HG03558 (cell line): ENCODE measurements around the gene KIF26A.

Experiments used
- ATAC-seq: cut with Tn5 transposase; IDR thresholded peaks from one replicate; pipeline ENCODE4 v1.9.1; 2021; ENCODE audit warnings: moderate number of reproducible peaks; ENCODE audit not compliant: unreplicated experiment; ENCODE audit errors: extremely low read depth

The KIF26A gene

DNA sequence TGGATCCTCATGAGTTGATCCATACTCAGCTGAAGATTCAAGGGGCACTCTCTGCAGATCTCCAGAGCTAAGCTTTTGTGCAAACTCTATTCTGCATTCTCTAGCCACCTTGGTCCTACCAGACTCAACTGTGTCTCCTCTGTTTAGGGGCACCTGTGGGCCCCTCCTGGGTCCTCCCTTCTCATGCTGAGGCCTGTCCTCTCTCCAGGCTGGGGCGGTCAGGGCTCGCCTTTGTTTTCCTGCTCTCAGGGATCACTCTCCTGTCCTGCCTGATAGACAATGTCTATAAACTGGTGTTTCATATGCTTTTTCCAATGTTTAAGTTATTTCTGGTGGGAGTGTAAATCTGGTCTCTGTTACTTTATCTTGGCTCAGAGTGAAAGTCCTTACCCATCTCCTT lies 11.6 kb upstream of the KIF26A start:
- ATAC-seq: no peak

DNA sequence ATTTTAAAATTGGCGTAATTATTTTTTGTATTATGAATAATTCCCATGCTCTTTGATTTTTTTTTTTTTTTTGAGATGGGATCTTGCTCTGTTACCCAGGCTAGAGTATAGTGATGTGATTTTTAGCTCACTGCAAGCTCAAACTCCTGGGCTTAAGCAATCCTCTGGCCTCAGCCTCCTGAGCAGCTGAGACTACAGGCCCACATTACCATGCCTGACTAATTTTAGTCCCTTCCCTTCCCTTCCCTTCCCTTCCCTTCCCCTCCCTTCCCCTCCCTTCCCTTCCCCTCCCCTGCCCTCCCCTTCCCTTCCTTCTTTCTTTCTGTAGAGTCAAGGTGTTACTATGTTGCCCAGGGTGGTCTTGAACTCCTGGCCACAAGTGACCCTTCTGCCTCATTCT lies 9.4 kb upstream of the KIF26A start:
- no peak for ATAC-seq

DNA sequence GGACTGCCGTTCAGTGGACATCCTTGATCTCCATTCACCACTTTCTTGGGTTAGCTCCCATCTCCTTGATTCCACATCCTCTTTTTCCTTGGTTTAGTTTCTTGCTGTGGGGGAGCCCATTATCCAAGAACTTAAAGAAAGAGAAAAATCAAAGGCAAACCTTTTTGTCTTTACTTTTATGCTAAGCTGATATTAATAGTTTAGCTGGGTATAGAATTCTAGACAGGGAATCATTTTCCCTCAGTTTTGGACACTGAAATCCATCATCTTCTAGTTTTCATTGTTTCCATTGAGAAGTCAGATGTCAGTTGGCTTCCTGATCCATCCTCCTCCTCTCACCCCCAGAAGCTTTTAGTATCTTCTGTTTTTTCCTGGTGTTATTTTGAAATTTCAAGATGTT lies 8.8 kb upstream of the KIF26A start:
- ATAC-seq: no peak

DNA sequence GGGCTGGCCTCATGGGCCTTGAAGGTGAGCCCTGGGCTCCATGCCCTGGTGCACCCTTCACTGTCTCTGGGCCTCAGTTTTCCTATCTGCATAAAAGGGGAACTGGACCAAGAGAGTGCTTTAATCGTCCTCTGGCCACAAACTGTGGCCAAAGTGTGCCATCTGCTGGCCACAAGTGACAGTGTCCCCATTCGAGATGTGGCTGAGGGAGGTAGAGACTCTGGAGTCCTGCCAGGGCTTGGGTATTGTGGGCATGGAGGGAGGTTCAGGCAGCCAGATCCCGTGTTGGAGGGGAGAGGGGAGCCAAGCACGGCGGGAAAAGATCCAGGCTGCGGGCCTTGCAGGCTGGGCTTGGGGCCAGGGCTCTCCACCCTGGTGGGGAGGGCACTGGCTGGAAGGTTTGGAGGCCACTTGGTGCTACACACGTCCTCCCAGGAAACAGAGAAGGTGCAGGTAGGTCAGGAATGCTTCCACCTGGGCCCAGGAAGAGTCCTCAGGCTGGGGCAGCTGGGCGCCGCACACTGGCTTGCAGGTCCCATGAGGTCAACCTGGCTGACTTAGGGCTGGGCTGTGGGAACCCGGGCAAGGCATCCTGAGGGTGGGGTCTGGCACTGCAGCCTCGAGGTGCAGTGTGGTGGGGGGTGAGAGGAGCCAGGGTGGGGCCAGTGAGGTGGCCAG lies 7.3 kb upstream of the KIF26A start:
- no peak for ATAC-seq

DNA sequence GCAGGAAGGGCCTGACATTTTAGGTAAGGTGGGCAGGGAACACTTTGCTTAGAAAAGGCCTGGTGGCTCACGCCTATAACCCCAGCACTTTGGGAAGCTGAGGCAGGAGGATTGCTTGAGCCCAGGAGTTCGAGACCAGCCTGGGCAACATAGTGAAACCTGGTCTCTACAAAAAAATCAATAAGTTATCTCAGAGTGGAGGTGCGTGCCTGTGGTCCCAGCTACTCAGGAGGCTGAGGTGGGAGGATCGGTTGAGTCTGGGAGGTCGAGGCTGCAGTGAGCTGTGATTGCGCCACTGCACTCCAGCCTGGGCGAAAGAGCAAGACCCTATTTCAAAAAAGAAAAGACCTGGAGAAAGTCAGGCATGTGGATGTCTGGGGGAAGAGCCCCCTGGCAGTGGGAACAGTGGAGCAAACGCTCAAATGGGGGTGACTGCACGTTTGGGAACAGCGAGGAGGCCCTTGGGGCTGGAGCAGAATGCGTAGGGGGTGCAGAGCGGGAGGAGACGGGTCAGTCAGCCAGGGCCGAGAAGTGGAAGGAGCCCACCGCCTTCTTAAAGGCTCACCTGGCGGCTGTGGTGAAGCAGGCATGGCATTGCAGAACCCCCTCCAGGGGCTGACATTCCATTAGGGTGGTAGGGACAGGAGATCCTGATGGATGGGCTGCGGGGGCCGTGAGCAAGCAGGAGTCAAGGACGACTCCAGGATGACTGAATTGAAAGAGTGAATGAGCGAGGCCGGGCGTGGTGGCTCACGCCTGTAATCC lies 6.2 kb upstream of the KIF26A start:
- no peak for ATAC-seq

DNA sequence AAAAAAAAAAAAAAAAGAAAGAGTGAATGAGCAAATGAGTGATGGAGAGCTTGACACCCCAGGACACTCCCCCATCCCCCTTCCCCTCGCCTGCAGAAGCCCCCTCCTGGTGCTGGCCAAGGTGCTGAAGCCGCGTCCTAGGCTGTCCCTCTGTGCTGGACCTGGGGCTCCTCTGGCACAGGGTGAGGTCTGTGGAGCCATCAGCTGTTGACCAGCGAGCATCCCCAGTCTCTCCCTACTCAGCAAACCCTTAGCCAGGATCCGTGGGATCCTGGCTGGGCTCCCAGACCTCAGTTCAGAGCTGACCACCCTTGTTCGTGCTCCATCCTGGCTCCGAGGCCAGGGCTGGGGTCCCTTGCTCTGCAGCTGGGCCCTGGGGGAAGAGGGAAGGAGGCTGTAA lies 5.4 kb upstream of the KIF26A start:
- ATAC-seq: no peak

DNA sequence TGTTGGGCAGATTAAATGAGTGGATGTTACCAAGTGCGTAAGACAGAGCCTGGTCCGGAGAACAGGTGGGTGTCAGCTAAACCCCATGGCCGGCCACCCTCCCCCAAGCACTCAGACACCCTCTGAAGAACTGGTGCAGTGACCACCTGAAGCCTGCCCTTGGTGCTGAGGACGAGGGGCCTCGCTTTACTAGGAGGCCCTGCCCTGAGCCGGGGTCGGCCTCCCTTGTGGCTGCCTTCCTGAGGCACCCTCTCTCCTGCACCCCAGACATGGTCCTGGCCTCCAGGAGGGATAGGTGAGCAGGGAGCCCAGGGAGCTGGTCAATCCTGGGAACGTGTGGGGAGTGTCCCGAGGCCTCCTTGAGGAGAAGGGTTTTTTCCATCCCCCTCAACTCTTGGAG lies 4.9 kb upstream of the KIF26A start:
- no peak for ATAC-seq

DNA sequence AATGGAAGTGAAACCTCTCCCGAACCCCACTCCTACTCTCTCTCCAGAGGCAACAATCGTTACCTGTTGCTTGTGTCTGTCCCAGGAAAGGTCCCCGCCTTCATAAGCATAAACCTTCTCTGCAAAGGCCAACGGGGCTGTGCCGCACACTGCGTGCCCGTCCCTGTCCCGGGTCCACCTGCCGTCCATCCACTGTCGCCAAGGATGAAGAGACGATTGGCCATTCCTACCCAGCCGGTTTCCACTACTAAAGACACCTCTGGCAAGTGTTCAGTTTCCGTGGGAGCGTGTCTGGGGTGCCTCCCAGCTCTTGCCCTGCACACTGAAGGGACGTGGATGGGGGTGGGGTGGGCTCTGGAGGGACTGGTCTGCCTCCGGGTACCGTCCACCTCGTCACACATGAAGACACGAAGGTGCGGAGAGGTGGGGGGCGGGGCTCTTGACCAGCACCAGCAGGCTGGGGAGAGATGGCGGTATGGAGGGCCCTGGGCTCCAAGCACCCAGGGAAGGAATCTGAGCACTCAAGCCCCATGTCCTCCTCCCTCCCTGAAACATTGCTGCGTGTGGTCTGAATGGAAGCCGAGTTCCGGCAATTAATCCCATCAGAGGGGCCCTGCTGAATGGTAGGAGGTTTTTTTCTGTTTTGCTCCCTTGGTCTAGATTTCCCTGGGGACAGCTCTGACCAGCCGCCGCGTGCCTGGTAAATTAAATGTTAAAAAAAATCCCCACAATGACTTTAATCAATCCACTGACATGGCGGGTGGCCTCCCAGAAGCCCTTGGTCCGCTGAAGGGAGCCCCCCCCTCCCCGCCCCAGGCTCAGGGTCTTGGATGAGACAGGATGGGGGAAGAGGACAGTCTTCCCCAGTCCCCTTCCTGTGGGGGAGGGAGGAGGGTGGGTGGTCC lies 4.1 kb upstream of the KIF26A start:
- no peak for ATAC-seq

DNA sequence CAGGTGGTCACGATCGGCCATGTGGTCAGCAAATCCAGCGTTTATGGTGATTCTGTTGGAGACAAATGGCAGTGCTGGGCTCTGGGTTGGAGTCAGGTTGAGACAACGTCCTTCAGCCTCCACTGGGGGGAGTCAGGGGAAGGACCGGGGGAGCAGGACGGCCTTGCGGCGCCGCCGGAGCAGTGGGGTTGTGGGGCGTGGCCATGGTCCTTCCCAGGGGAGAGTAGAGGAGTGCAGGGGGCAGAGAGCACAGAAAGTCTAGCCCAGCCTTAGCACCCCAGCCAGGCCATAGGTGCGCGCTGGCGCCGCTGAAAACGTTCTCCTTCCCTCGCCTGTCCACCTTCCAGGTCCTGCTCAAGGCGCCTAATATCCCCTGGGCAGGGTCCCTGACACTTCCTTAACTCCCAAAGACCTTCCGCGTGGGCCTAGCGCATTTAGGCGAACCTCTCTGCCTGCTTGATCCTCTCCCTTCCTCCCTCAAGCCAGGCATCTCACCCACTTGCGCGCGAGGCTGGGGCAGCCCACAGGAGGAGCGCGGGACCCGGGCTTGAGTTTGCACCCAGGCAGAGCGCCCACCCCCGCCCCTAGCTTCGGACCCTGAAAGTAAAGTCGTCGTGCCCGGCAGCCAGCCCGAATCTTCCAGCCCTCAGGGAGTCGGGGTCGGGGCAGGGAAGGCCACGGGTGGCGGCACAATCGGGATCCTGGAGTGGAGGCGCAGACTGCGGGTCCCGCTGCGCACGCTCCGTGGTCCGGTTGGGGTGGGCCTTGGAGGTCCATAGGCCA lies 3.1 kb upstream of the KIF26A start:
- no peak for ATAC-seq

DNA sequence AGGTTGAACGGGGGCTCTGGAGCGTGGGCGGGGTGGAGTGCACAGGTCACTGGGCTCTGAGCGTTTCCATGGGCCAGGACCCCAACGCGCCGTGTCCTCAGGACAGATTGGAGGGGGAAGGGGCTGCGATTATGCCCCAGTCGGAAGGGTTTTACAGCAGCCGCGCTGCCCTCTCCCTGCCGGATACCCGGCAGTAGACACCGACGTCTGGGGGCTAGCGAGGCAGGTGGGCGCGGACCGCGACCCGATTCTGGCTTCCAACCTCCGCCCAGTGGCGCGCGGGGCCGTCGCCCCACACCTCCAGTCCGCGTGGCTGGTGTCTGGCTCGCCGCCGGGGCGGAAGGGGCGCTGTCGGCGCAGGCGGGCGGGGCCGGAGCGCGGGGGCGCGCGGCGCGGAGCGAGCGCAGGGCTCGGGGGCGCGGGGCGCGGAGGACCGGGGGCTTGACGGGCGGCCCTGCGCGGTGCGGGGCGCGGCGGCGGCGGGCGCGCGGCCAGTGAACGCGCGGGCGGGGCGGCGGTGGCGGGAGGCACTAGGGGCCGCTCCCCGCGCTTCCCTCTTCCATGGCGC lies 2.4 kb upstream of the KIF26A start:
- no peak for ATAC-seq

DNA sequence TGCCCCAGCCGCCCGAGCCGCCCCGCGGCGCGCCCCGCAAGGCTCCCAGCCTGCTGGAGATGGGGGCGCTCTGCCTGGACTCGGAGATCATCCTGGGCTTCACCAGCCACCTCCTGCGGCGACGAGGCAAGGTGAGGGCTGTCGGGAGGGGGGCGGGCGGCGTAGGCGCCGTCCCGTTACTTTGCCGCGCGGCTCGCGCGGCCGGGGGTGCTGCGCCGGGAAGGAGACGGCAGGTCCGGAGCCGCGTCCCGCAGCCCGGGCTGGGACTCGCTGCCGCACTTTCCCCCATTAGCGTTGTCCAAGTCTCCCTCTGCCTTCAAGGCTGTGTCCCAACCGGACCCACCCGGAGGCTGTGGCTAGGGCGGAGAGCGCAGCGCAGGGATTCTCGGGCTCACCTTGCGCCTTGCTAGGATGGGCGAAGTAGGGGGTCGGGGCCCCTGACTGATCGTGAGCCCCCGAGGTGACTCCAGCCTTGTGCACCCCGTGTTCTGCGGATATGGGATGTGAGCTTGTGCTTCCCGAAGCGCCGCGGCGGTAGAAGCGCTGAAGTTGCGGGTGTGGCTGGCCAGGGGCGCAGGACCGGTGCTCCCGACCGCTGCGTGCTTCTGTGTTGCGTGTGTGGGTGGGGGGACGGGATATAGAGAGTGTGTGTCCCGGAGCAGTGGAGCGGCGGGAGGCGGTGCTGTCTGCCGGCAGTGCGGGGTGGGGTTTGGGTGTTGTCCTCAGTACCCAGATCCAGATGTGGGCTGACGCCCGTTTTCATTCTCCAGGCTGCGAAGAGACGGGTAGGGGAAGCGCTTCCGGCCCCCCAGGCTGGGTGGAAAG lies 1.7 kb upstream of the KIF26A start:
- no peak for ATAC-seq

DNA sequence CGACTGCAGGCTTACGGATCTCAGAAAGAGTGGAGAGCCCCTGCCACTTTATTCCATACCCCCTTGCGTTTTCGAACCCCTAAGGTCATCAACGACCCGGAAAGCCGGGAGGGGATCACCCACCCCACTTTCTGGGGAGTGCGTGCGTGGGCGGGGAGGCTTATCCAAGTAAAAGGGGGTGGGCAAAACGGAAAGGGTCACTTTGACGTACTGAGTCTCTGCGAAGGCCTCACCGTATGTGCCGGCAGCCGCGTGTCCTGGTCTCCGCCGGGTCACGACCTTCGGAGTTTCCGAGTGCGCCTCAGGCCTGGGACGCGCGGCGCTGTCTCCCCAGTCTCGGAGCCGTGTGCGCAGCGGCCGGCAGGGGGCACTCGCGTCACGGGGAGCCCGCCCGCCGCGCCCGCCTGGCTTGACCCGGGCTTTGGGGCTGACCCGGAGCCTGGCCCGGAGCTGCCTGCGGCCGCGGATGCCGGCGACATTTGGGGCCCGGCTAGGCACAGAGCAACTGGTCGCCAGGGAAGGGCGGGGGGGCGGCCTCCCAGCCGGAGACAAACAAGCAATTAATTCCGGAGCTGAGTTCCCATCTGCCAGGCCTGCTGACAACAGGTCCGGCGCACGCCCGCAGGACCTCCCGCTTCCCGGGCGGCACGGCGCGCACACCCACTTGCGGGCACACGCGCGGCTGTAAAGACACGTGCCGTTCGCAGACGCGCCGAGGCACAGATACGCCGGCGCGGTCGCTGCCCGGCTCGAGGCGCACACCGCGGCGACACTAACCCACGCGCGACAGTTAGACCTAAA lies 890 bp upstream of the KIF26A start:
- no peak for ATAC-seq

DNA sequence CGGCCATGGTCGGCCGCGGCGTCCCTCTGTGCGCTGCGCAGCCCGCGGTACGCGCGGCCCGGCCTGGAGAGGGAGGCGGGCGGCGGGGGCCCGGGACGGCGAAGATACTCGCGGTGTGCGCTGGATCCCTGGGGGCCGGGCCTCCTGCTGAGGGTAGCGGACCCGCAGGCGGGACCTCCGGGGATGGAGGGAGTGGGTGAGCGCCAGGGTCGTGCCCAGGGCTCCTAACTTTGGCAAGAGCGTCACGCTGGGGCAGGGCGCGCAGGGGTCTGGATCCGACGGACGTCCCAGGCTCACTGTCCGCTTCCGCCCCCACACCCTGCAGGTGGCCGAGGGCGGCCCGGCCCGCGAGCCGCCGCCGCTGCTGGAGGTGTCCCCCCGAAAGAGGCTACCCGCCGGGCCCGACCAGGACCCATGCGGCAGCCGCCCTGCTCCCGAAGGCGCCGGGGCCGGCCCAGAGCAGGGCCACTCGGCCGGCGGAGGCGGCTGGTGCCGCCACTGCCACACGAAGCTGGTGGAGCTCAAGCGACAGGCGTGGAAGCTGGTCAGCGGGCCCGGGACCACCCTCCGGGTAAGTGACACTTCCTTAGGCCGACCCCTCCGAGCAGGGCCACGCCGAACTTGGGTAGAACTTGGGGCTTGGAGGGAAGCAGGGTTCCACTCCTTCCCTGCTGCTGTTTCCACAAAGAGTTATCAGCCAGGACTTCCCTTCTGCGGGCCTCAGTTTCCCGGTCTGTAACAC lies 502 bp downstream of the KIF26A start:
- no peak for ATAC-seq

DNA sequence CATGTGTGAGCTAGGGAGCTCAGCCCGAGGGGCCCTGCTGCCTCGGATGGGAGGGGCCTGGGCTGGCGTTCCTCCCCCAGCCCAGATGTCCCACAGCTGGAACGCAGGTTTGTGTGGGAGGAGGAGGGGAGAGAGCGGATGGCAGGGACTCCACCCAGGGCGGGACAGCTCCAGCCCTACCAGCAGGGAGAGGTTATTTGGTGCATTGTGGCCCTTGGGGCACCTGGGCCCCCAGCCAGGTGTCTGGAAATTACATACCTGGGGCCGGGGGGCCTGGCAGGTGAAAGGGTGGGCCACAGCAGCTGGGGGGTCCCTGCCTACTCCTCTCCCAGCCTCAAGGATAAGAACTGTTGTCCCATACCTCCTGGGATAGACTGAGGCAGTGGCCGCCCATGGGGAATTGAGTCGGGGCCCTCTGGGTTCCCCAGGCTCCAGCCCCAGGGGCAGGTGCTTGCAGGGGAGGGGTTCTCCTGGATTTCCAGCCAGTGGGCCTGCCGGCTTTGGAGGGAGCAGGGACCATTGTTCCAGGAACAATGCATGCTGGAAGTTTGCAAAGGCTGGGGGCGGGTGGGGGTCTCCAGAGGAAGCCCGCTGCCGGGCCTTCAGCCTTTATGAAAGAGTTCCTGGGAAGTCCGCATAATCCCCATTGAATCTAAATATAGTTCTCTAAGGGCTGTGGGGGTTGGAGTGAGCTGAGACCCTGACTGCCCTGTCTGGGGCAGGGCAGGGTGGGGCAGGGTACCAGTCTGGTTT lies 1.2 kb downstream of the KIF26A start:
- ATAC-seq: no peak

DNA sequence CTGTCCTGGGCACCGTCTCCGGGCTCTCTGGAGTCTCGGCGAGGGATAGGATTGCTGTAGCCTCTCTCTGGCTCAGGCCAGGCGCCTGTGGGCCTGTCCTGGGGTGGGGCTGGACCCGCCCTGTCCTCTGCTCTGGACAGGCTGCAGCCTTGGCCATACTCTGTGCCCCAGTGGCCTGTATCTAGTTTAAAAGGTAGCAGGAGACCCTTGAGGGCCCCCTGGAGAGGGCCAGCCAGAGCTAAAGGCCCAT lies 1.8 kb downstream of the KIF26A start:
- ATAC-seq: no peak

DNA sequence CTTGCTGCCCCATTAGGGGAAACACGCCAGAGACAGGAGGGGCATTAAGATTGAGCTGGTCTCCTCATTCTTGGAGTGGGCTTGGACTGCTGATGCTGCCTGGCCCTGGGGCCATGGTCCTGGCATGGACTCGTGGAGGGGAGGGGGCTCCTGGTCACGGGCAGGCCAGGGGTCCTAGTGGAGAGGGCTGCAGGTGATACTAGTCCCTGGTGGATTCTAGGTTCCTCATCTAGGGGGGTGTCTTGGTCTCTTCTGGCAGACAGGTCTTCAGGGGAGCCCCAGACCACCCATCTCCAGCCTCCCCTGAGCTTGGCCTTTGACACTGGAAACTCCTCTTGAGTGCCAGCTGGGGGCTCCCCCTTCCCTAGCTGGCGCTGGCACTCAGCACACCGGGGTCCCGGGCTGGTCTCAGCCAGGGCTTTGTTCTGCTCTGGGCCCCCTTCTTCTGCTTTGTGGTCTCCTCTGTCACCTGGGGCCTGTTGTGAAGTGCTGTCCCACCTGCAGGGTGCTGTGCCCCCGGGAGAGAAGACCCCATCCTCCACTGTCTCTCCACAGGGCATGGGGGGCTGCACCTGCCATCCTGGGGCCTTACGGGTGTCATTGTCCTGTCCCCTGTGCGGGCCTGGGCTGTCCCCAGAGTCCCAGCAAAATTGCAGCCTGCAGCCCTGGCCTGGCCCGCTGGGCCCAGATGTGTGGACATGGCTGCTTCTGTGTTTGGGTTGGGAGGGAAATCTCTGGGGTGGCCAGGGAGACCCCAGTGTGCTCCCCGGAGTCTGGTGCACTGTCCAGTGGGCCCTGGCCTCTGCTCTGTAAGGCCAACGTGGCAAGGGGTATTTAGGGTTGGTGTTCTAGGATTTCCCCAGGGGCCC lies 2.3 kb downstream of the KIF26A start:
- no peak for ATAC-seq
